Measurements from ENCODE around the gene TMEM62. TPM values are rescaled to one million over a fixed set of nuclear protein-coding genes. Genes with fewer than 3 reads are reported as not detected.
A peak's percentile ranks its signal among the peaks of the same experiment; 100 is the strongest.

TMEM62 gene
- total RNA-seq, 1 donor from 2014 or later = 9.0 TPM

- intact Hi-C loops (cut with DNase I) = no loop called here
- no peaks in the 10 kb centered on the region for H3K36me3 ChIP-seq
- TF ChIP-seq CTCF (IDR thresholded peaks at IDR 0.05) = no peak
- H3K9me3 ChIP-seq = no peaks in the 10 kb centered on the region
- no peak overlapping the region for H3K27ac ChIP-seq
- H3K4me1 ChIP-seq = no peaks in the 10 kb centered on the region
- H3K27me3 ChIP-seq = no peaks in the 10 kb centered on the region
- no peak overlapping the region for H3K4me3 ChIP-seq
- no peak for DNase-seq (ENCODE audit: low spot score in 2 of 2)
Measured at GRCh38 chr15:43208052-43209002, 74.9 kb downstream of the TMEM62 start.

GRCh38 chr15:43209059-43209824 is 75.9 kb downstream of the TMEM62 start:
- no peak overlapping the region for H3K27ac ChIP-seq
- peak in 1 of 2 donors; percentile 57 for DNase-seq (ENCODE audit: low spot score in 2 of 2)
- no peaks in the 10 kb centered on the region for H3K27me3 ChIP-seq
- no peak overlapping the region for H3K4me3 ChIP-seq
- no peaks in the 10 kb centered on the region for H3K36me3 ChIP-seq
- H3K9me3 ChIP-seq = no peaks in the 10 kb centered on the region
- H3K4me1 ChIP-seq = no peaks in the 10 kb centered on the region
- intact Hi-C loops (cut with DNase I) = no loop called here
- TF ChIP-seq CTCF (IDR thresholded peaks at IDR 0.05) = no peak

GRCh38 chr15:43210172-43210745 is 76.9 kb downstream of the TMEM62 start:
- H3K9me3 ChIP-seq = no peaks in the 10 kb centered on the region
- H3K4me1 ChIP-seq = no peaks in the 10 kb centered on the region
- H3K27me3 ChIP-seq = no peaks in the 10 kb centered on the region
- intact Hi-C loops (cut with DNase I) = no loop called here
- DNase-seq (ENCODE audit: low spot score in 2 of 2) = peak in 1 of 2 donors; percentile 59
- TF ChIP-seq CTCF (IDR thresholded peaks at IDR 0.05) = no peak
- H3K36me3 ChIP-seq = no peaks in the 10 kb centered on the region
- H3K27ac ChIP-seq = no peak overlapping the region
- H3K4me3 ChIP-seq = no peak overlapping the region

DNA sequence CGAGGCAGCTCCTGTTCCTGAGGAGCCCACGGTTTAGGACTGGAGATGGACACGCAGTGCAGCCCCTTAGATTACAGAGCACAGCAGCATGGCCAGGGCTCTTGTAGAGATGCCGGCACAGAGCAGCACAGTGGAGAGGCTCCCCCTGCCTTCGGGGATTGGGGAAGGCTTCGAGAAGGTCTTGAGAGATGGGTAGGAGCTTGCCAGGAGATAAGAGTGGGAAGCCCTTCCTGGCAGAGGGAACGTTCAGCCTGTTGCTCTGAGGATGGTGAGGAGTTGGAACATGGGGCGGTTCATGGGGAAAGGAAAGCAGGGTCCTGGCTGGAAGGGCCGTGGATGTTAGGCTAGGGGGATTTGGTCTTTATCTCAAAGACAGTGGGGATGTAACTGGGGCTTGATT is 77.4 kb downstream of the TMEM62 start:
- DNase-seq (ENCODE audit: low spot score in 2 of 2) = no peak
- Histone ChIP-seq H3K27me3 (no peaks in the 10 kb centered on the region), H3K9me3 (no peaks in the 10 kb centered on the region), H3K4me3 (no peak overlapping the region), H3K4me1 (no peaks in the 10 kb centered on the region), H3K27ac (no peak overlapping the region), H3K36me3 (no peaks in the 10 kb centered on the region)
- intact Hi-C loops (cut with DNase I) = no loop called here
- TF ChIP-seq CTCF (IDR thresholded peaks at IDR 0.05) = no peak

DNA sequence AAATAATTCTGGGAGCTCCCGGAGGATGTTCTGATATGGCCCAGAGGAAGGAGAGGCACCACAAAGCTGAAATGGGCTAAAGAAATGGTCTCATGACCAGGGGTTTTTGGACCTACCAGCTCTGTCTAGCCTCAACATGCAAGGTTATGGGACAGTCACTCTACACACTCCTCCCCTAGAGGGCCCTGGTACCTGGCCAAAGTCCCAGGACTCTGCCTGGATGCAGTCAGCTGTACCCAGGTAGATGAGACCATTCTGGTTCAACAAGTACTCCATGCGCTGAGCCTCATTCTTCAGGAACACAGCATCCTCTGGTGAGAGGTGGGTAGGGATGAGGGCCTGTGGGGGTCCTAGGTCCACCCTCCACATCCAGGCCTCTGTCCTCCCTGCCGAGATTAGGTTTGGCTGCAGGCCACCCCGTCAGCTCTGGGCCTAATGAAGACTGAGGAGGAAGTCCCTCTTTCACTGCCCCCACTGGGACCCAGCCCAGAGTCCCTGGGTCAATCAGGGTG is 77.9 kb downstream of the TMEM62 start:
- no peak overlapping the region for H3K27ac ChIP-seq
- no peaks in the 10 kb centered on the region for H3K27me3 ChIP-seq
- no peak overlapping the region for H3K4me3 ChIP-seq
- H3K36me3 ChIP-seq = no peaks in the 10 kb centered on the region
- no peaks in the 10 kb centered on the region for H3K9me3 ChIP-seq
- no peak for DNase-seq (ENCODE audit: low spot score in 2 of 2)
- intact Hi-C loops (cut with DNase I) = no loop called here
- no peak for TF ChIP-seq CTCF (IDR thresholded peaks at IDR 0.05)
- H3K4me1 ChIP-seq = no peaks in the 10 kb centered on the region
